Measurements from ENCODE around the gene SUSD4.

Gene SUSD4

DNA sequence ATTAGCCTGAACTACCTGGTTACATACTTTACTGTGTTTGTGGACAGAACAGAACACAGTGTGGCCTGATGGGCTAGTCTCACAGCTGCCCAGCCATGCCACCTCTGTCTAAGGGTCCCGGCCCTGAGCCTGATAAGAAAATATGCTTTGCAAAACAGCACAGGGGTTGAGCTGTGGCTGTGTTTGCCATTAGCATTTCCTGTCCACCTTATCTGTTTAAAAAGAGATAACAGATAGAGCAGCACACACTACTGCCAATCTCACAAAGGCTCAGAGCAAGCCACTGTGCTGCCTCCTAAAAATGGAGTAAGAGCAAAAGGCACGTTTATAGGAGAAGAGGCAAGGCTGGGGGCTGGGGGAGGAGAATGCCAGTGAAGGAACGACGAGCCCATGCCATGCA is 95.0 kb downstream of the SUSD4 start:
- TF ChIP-seq, protein P1, sequence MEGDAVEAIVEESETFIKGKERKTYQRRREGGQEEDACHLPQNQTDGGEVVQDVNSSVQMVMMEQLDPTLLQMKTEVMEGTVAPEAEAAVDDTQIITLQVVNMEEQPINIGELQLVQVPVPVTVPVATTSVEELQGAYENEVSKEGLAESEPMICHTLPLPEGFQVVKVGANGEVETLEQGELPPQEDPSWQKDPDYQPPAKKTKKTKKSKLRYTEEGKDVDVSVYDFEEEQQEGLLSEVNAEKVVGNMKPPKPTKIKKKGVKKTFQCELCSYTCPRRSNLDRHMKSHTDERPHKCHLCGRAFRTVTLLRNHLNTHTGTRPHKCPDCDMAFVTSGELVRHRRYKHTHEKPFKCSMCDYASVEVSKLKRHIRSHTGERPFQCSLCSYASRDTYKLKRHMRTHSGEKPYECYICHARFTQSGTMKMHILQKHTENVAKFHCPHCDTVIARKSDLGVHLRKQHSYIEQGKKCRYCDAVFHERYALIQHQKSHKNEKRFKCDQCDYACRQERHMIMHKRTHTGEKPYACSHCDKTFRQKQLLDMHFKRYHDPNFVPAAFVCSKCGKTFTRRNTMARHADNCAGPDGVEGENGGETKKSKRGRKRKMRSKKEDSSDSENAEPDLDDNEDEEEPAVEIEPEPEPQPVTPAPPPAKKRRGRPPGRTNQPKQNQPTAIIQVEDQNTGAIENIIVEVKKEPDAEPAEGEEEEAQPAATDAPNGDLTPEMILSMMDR (IDR thresholded peaks at IDR 0.05; ENCODE audit: unreplicated experiment in 3 of 3): no peak
- Mint-ChIP-seq H3K27ac (no peak overlapping the region), H3K36me3 (ENCODE audit: low read depth) (no peaks in the 10 kb centered on the region), H3K4me3 (no peak overlapping the region), H3K27me3 (ENCODE audit: low read depth) (peaks cover 21% of the 10 kb centered on the region), H3K4me1 (peaks cover 1% of the 10 kb centered on the region), H3K9me3 (no peaks in the 10 kb centered on the region)

DNA sequence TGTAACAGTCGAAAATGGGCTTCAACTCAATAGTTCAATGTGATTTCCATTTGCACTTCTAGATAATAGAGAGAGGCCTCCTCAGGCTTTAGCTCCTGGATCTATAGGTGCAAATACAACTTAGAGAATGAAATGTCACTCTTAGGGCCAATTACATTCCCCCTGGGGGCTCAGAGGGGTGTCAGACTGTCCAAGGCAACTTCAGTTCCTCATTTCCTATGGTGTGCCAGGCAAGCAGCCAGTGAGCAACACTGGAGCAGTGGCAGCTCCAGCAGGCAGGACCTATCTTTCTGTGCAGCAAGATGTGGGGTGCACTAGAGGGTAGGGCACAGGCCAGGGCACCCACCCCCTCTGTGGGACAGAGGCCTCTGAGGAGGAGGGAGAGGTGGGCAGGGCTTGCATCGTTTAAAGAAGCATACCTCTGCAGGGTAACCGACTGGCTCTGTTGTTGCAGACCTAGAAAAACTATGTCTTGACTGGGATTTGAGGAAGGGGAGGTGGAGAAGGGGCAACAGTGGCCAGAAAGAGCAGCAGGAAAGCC is 97.3 kb downstream of the SUSD4 start:
- TF ChIP-seq, protein P1 (IDR thresholded peaks at IDR 0.05; ENCODE audit: unreplicated experiment in 3 of 3): no peak
- no peak overlapping the region for H3K4me3 Mint-ChIP-seq
- peaks cover 4% of the 10 kb centered on the region for H3K4me1 Mint-ChIP-seq
- H3K27ac Mint-ChIP-seq: no peak overlapping the region
- peaks cover 18% of the 10 kb centered on the region for H3K27me3 Mint-ChIP-seq (ENCODE audit: low read depth)
- H3K9me3 Mint-ChIP-seq: no peaks in the 10 kb centered on the region
- H3K36me3 Mint-ChIP-seq (ENCODE audit: low read depth): no peaks in the 10 kb centered on the region

DNA sequence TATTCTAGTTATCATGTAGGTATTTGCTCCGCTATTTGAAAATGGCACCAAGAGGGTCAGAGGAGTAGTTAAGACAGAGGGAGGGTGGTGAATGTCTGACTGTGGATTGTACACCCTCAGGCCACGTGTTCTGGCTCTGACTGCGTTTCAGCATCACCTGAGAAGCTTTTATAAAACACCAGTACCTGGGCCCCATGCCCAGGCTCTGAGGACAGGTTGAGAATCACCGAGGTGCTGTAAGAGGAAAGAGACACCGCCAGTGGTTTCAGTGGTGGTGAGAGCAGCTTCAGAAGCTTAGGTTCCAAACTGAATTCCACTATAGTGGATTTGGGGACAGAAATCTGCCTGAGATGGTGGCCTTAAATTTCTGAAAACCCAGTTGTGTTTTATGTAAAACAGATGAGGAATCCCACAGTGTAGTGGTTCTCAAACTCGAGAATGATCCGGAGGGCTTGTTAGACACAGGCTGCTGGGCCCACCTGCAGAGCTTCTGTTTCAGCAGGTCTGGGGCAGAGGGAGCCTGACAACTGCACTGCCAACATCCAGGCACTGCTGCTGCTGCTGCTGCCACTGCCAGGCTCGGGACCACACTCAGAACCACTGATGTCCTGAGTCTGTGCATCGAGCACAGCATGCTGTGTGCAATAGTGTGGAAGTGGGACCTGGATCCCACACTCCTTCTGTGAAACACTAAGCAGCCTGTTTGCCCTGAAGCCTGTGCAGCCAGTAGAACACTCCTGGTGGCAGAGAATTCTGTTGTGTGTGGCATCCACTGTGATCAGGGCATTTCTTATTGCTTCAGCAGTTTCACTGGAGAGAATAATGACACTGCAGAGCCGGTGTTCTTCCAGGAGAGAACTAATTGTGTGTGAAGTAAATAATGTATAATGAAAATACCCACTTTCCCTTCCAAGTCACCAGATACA is 98.7 kb downstream of the SUSD4 start:
- no peak overlapping the region for H3K27ac Mint-ChIP-seq
- no peaks in the 10 kb centered on the region for H3K36me3 Mint-ChIP-seq (ENCODE audit: low read depth)
- no peak overlapping the region for H3K4me3 Mint-ChIP-seq
- peaks cover 18% of the 10 kb centered on the region for H3K27me3 Mint-ChIP-seq (ENCODE audit: low read depth)
- TF ChIP-seq, protein P1 (IDR thresholded peaks at IDR 0.05; ENCODE audit: unreplicated experiment in 3 of 3): no peak
- peaks cover 4% of the 10 kb centered on the region for H3K4me1 Mint-ChIP-seq
- no peaks in the 10 kb centered on the region for H3K9me3 Mint-ChIP-seq

DNA sequence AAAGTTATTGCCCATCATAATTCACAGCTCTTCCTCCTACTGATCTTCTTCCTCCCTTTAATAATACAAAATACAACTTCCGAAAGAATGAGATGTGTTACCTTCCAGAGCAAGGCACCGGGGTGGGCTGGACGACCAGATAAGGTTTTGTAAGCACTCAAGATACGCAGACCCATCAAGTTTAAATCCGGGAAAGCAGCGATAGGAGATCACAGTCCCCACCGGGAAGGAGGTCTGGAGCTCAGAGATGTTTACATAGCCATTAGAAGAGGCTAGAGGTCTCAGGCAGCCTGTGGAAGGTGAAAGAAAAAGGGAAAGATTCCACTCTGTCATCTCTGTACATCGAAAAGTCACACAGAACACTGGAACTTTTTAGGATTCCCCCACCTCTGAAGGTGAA is 99.4 kb downstream of the SUSD4 start:
- no peak overlapping the region for H3K27ac Mint-ChIP-seq
- TF ChIP-seq, protein P1 (IDR thresholded peaks at IDR 0.05; ENCODE audit: unreplicated experiment in 3 of 3): no peak
- no peaks in the 10 kb centered on the region for H3K36me3 Mint-ChIP-seq (ENCODE audit: low read depth)

DNA sequence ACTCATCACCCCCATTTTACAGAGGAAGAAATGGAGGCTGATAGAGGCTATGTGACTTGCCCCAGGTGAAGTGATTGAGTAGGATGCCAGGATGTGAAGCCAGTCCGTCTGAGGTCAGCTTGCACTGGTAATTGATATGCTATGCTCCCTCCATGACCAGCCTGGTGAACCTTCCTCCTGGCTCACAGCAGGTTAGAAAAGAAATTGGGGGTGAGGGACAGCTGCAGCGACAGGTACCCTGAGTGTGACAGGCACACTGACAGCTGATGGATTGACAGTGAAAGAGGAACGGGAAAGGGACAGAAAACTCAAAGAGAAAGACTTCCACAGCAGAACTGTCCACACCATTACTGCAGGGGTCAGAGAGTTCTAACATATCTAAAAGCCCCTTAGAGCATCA is 102.1 kb downstream of the SUSD4 start:
- Mint-ChIP-seq H3K4me3 (no peak overlapping the region), H3K27me3 (ENCODE audit: low read depth) (peaks cover 22% of the 10 kb centered on the region), H3K27ac (no peak overlapping the region), H3K4me1 (peaks cover 4% of the 10 kb centered on the region), H3K9me3 (no peaks in the 10 kb centered on the region), H3K36me3 (ENCODE audit: low read depth) (no peaks in the 10 kb centered on the region)
- TF ChIP-seq, protein P1 (IDR thresholded peaks at IDR 0.05; ENCODE audit: unreplicated experiment in 3 of 3): no peak

More for the DNA sequence above, 99.4 kb downstream of the SUSD4 start:
- Mint-ChIP-seq H3K9me3 (no peaks in the 10 kb centered on the region), H3K4me1 (peaks cover 4% of the 10 kb centered on the region), H3K4me3 (no peak overlapping the region), H3K27me3 (ENCODE audit: low read depth) (peaks cover 18% of the 10 kb centered on the region)
